ENCODE results near the gene RAPGEF1. TPM values are rescaled to one million over a fixed set of nuclear protein-coding genes. Genes with fewer than 3 reads are reported as not detected.

Gene RAPGEF1
- total and polyA plus RNA-seq, 2 donors (not counting 3 experiments of a cell fraction or from before 2014, with no cell fraction given): 50.0 to 124 TPM

DNA sequence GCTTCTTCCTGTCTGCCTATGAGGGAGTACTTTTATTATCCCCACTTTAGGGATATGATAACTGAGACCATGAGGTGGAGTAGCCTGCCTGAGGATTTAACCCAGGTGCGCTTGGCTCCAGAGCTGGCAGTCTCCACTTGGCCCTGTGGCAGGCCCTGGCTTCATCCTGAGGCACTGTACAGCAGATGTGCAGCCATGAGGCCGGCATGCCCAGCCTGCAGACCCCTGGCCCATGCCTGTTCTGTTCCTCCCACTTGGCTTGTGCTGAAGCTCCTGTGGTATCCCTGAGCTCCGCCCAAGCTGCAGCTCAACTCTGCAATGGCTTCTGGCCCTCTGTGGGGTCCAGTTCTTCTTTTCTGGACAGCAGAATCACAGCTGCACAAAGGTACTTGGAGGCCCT is 31.8 kb upstream of the RAPGEF1 start:
- ChIA-PET POLR2A (no interaction called here), CTCF (interaction anchor here (1.1 to 1.2 kb wide), 2 partner anchors 399 to 465 kb away, joined by 4 to 5 read pairs; no protein-coding TSS in a partner anchor)
- H3K9me3 ChIP-seq (replicated peaks; ENCODE audit: control insufficient read depth, insufficient read depth, low read length): no peaks in the 10 kb centered on the region
- dilution Hi-C loops (cut with MboI; ENCODE audit: extremely low pct_ligation_motif_present, low sequenced_read_pairs): no loop called here
- DNase-seq (ENCODE audit: low read depth, low spot score): no peak
- no peak overlapping the region for H3K4me3 ChIP-seq (replicated peaks in 1 of 3; ENCODE audit: insufficient read depth in 1 of 3, low read depth in 1 of 3, low read length in 3 of 3)
- no peaks in the 10 kb centered on the region for H3K79me2 ChIP-seq (ENCODE audit: control insufficient read depth, insufficient read depth, low read length)
- no peaks in the 10 kb centered on the region for H4K20me1 ChIP-seq (replicated peaks; ENCODE audit: control insufficient read depth, extremely low read depth, insufficient read depth, low read length)
- no peak overlapping the region for H3K9ac ChIP-seq (replicated peaks; ENCODE audit: extremely low read depth, insufficient read depth, low read length)
- H3K4me2 ChIP-seq (ENCODE audit: insufficient read depth, low read length): no peak overlapping the region
- no peaks in the 10 kb centered on the region for H3K36me3 ChIP-seq (ENCODE audit: control insufficient read depth in 2 of 2, extremely low read depth in 1 of 2, insufficient read depth in 2 of 2, low read length in 2 of 2)
- no peak overlapping the region for H3K27ac ChIP-seq (ENCODE audit: insufficient read depth, low read depth, low read length)
- no peak for FAIRE-seq
- intact Hi-C loops (cut with micrococcal nuclease): loop anchor here (10.0 kb wide), 1 partner anchor 343 kb away; no protein-coding TSS in a partner anchor
- H3K4me1 ChIP-seq (ENCODE audit: control insufficient read depth, extremely low read depth, insufficient read depth, low read length): no peaks in the 10 kb centered on the region
- TF ChIP-seq EZH2 (IDR thresholded peaks at IDR 0.05; ENCODE audit: borderline replicate concordance, low read depth, low read length, severe bottlenecking): no peak
- TF ChIP-seq MAX (IDR thresholded peaks at IDR 0.05; ENCODE audit: insufficient read depth, insufficient read length): no peak
- BruUV-seq (replicated peaks): no TSS peak
- no peaks in the 10 kb centered on the region for H3K27me3 ChIP-seq (ENCODE audit: control insufficient read depth in 2 of 2, insufficient read depth in 2 of 2, low read length in 2 of 2)
- H2AFZ ChIP-seq (ENCODE audit: low read depth, low read length): no peak overlapping the region
- H3K9me1 ChIP-seq (replicated peaks; ENCODE audit: control insufficient read depth, extremely low read depth, insufficient read depth, low read length): no peaks in the 10 kb centered on the region

GRCh38 chr9:131769361-131769760 is 29.5 kb upstream of the RAPGEF1 start:
- BruUV-seq (replicated peaks): no TSS peak
- H3K27ac ChIP-seq (ENCODE audit: insufficient read depth, low read depth, low read length): no peak overlapping the region
- H2AFZ ChIP-seq (ENCODE audit: low read depth, low read length): no peak overlapping the region
- dilution Hi-C loops (cut with MboI; ENCODE audit: extremely low pct_ligation_motif_present, low sequenced_read_pairs) (no loop called here), intact Hi-C loops (cut with micrococcal nuclease) (no loop called here)
- H4K20me1 ChIP-seq (replicated peaks; ENCODE audit: control insufficient read depth, extremely low read depth, insufficient read depth, low read length): no peaks in the 10 kb centered on the region
- H3K79me2 ChIP-seq (ENCODE audit: control insufficient read depth, insufficient read depth, low read length): no peaks in the 10 kb centered on the region
- CTCF ChIA-PET: interaction anchor here (1.3 to 1.6 kb wide), 3 partner anchors 401 to 499 kb away, joined by 3 to 7 read pairs (median 4); no protein-coding TSS in a partner anchor
- POLR2A ChIA-PET: no interaction called here
- peaks cover 0 to 4% of the 10 kb centered on the region in 2 experiments for H3K27me3 ChIP-seq (ENCODE audit: control insufficient read depth in 2 of 2, insufficient read depth in 2 of 2, low read length in 2 of 2)
- H3K9me1 ChIP-seq (replicated peaks; ENCODE audit: control insufficient read depth, extremely low read depth, insufficient read depth, low read length): no peaks in the 10 kb centered on the region
- H3K4me2 ChIP-seq (ENCODE audit: insufficient read depth, low read length): no peak overlapping the region
- TF ChIP-seq, protein P1, sequence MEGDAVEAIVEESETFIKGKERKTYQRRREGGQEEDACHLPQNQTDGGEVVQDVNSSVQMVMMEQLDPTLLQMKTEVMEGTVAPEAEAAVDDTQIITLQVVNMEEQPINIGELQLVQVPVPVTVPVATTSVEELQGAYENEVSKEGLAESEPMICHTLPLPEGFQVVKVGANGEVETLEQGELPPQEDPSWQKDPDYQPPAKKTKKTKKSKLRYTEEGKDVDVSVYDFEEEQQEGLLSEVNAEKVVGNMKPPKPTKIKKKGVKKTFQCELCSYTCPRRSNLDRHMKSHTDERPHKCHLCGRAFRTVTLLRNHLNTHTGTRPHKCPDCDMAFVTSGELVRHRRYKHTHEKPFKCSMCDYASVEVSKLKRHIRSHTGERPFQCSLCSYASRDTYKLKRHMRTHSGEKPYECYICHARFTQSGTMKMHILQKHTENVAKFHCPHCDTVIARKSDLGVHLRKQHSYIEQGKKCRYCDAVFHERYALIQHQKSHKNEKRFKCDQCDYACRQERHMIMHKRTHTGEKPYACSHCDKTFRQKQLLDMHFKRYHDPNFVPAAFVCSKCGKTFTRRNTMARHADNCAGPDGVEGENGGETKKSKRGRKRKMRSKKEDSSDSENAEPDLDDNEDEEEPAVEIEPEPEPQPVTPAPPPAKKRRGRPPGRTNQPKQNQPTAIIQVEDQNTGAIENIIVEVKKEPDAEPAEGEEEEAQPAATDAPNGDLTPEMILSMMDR (IDR thresholded peaks at IDR 0.05; ENCODE audit: extremely low read depth in 1 of 2, insufficient read depth in 1 of 2, low read depth in 1 of 2, low read length in 2 of 2): no peak
- TF ChIP-seq MAX (IDR thresholded peaks at IDR 0.05; ENCODE audit: insufficient read depth, insufficient read length): no peak
- TF ChIP-seq POLR2A (IDR thresholded peaks at IDR 0.05; ENCODE audit: low read depth, low read length): no peak
- no peak for TF ChIP-seq JUN (IDR thresholded peaks at IDR 0.05; ENCODE audit: borderline replicate concordance, insufficient read depth, insufficient read length, low read depth)
- no peak for TF ChIP-seq MYC (IDR thresholded peaks at IDR 0.05; ENCODE audit: low read depth, low read length)
- no peak for TF ChIP-seq FOS (IDR thresholded peaks at IDR 0.05; ENCODE audit: borderline replicate concordance, insufficient read depth, low read length)
- TF ChIP-seq GATA2 (IDR thresholded peaks at IDR 0.05; ENCODE audit: insufficient read depth, insufficient read length, low read depth, low read length): no peak
- TF ChIP-seq EZH2 (IDR thresholded peaks at IDR 0.05; ENCODE audit: borderline replicate concordance, low read depth, low read length, severe bottlenecking): no peak
- TF ChIP-seq POLR2AphosphoS5 (IDR thresholded peaks at IDR 0.05; ENCODE audit: insufficient read depth, low read depth, low read length): no peak
- no peaks in the 10 kb centered on the region for H3K36me3 ChIP-seq (ENCODE audit: control insufficient read depth in 2 of 2, extremely low read depth in 1 of 2, insufficient read depth in 2 of 2, low read length in 2 of 2)
- H3K9me3 ChIP-seq (replicated peaks; ENCODE audit: control insufficient read depth, insufficient read depth, low read length): no peaks in the 10 kb centered on the region
- H3K4me3 ChIP-seq (replicated peaks in 1 of 3; ENCODE audit: insufficient read depth in 1 of 3, low read depth in 1 of 3, low read length in 3 of 3): no peak overlapping the region
- FAIRE-seq (no peak), DNase-seq (ENCODE audit: low read depth, low spot score) (no peak)
- no peaks in the 10 kb centered on the region for H3K4me1 ChIP-seq (ENCODE audit: control insufficient read depth, extremely low read depth, insufficient read depth, low read length)
- no peak overlapping the region for H3K9ac ChIP-seq (replicated peaks; ENCODE audit: extremely low read depth, insufficient read depth, low read length)
